ENCODE measurements around the gene PHLDA3.

The PHLDA3 gene

DNA sequence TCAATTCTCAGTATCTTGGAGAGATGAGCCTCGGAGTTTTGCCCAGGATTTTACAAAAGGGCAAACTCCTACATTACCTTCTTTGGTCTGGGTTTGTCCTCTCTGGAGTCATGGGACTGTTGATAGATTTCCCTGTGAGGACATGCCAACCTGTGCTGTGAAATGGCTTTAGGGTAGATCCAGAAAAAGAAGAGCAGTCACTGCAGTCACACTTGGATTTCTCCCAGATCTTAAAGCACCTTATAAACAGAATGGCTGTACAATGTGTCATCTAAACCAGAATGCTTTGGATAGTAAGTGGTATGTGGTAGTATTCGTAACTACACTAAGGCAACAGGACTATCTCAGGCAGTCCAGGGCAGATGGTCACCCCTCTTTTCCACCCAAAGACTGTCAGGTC is 39.8 kb upstream of the PHLDA3 start:
- no peak for DNase-seq (ENCODE audit: extremely low spot score)
- ChIA-PET CTCF (interaction anchor here (5.0 to 29.4 kb wide), 5 partner anchors 13 to 74 kb away, joined by 46 to 685 read pairs (median 174); no protein-coding TSS in a partner anchor), POLR2A (no interaction called here)
- TF ChIP-seq, protein P1, sequence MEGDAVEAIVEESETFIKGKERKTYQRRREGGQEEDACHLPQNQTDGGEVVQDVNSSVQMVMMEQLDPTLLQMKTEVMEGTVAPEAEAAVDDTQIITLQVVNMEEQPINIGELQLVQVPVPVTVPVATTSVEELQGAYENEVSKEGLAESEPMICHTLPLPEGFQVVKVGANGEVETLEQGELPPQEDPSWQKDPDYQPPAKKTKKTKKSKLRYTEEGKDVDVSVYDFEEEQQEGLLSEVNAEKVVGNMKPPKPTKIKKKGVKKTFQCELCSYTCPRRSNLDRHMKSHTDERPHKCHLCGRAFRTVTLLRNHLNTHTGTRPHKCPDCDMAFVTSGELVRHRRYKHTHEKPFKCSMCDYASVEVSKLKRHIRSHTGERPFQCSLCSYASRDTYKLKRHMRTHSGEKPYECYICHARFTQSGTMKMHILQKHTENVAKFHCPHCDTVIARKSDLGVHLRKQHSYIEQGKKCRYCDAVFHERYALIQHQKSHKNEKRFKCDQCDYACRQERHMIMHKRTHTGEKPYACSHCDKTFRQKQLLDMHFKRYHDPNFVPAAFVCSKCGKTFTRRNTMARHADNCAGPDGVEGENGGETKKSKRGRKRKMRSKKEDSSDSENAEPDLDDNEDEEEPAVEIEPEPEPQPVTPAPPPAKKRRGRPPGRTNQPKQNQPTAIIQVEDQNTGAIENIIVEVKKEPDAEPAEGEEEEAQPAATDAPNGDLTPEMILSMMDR (IDR thresholded peaks at IDR 0.05; ENCODE audit: control extremely low read depth, extremely low read depth, low read depth, missing control alignments), result no peak

DNA sequence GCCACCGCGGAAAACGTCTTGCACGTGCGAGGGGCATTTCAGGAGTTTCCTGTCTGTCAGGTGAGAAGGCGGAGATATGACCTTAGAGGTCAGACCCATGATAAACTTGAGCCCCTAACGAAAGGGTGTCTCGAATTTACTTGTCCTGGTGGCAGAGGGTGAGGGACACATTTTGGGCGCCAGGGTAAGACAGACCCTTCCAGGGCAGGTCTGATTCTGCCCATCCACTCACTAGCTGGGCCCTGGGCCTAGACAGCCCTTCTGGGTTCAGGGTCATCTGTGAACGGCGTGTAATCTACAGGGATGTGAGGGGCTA is 38.3 kb upstream of the PHLDA3 start:
- DNase-seq (ENCODE audit: extremely low spot score), result no peak
- ChIA-PET CTCF (interaction anchor here (0.9 to 29.4 kb wide), 7 partner anchors 12 to 71 kb away, joined by 3 to 685 read pairs (median 12); no protein-coding TSS in a partner anchor), POLR2A (interaction anchor here (0.6 kb wide), 1 partner anchor 567 kb away, joined by 6 read pairs; no protein-coding TSS in a partner anchor)
- TF ChIP-seq, protein P1 (IDR thresholded peaks at IDR 0.05; ENCODE audit: control extremely low read depth, extremely low read depth, low read depth, missing control alignments), result no peak

DNA sequence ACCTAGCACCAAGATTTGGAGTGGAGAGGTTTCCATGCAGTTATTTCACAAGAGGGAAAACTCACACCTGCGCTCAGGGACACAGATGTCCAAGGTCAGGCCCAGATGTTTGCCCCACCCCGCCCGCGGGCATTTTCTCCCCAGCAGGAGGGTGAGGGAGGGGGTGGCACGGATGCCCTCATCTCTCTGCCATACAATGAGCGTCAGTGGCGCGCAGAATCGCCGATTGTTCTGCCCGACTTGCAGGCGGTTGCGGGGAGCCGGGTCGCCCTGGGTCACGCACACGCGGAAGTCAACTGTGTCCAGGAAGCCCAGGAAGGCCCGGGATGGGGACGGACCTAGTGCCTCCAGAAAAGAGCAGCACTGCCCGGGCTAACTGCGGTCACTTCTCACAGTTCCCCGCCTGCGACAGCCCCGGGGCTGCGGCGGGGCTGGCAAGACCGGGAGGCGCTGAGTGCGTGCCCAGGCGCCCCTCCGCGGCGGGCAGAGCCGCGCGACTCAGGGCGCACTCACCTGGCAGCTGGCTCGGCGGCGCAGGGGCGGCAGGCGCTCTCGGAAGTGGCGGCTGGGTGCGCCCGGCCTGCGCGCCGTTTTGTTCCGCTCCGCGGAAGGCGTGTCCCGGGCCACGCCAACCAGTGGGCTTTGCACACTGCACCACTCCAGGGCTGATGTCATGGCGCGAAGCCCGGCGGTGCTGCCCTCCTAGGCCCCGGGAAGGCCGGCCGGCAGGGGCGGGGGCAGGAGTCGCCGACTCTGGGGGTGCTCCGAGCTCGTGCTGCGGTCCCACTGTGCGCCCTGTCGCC is 37.8 kb upstream of the PHLDA3 start, which contains the start of gene CSRP1:
CSRP1 (minus strand) TSS at position 567 of the 803 bp plus-strand sequence. CDS start 10,820 bp downstream, outside the sequence.
- ChIA-PET POLR2A (interaction anchor here (0.6 kb wide), 1 partner anchor 568 kb away, joined by 6 read pairs; no protein-coding TSS in a partner anchor), CTCF (interaction anchor here (0.9 to 29.4 kb wide), 6 partner anchors 11 to 71 kb away, joined by 3 to 685 read pairs (median 84); no protein-coding TSS in a partner anchor)
- TF ChIP-seq, protein P1 (IDR thresholded peaks at IDR 0.05; ENCODE audit: control extremely low read depth, extremely low read depth, low read depth, missing control alignments), result no peak
- peak; percentile 95 for DNase-seq (ENCODE audit: extremely low spot score)

DNA sequence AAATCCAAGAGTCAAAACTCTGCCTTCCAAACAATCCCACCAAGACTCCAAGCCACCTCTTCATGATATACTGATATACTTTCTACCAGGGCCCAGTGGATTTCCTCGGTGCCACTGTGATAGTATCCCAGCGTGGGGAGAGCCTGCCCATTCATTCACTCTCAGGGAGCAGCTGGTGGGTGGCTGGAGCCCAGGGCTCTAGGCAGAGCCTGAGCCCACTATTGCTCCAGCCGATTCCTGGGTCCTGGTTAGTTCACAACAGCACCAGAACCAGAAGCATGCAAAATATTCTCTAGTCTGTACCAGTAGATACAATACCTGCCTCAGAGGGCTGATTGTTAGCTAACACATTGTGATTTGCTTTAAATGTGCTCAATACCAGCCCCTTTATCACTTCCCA is 37.1 kb upstream of the PHLDA3 start:
- DNase-seq (ENCODE audit: extremely low spot score), result no peak
- TF ChIP-seq, protein P1 (IDR thresholded peaks at IDR 0.05; ENCODE audit: control extremely low read depth, extremely low read depth, low read depth, missing control alignments), result no peak
- ChIA-PET CTCF (interaction anchor here (2.4 to 29.4 kb wide), 5 partner anchors 1 to 70 kb away, joined by 9 to 685 read pairs (median 504); partner anchors contain the start of gene CSRP1), POLR2A (no interaction called here)

DNA sequence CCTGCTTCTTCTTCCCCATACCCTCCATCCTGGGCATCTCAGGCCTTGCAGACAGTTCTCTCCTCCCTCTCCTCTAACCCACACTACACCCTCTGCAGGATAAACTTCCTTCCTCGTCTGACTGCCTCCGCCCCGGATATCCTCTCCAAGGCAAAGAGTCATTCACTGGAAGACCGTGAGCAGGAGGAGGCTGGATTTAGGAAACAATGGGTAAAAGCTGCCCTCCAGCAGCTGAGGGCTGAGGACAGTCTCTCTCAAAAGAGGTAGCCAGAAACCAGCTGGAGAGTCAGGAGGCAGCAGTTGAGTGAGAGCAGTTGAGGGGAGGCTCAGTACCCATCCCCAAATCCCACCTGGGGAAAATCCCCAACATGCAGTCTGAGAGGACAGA is 36.5 kb upstream of the PHLDA3 start:
- no peak for DNase-seq (ENCODE audit: extremely low spot score)
- ChIA-PET CTCF (interaction anchor here (2.4 to 29.4 kb wide), 4 partner anchors 2 to 69 kb away, joined by 9 to 685 read pairs (median 504); partner anchors contain the start of gene CSRP1), POLR2A (no interaction called here)
- TF ChIP-seq, protein P1 (IDR thresholded peaks at IDR 0.05; ENCODE audit: control extremely low read depth, extremely low read depth, low read depth, missing control alignments), result no peak

DNA sequence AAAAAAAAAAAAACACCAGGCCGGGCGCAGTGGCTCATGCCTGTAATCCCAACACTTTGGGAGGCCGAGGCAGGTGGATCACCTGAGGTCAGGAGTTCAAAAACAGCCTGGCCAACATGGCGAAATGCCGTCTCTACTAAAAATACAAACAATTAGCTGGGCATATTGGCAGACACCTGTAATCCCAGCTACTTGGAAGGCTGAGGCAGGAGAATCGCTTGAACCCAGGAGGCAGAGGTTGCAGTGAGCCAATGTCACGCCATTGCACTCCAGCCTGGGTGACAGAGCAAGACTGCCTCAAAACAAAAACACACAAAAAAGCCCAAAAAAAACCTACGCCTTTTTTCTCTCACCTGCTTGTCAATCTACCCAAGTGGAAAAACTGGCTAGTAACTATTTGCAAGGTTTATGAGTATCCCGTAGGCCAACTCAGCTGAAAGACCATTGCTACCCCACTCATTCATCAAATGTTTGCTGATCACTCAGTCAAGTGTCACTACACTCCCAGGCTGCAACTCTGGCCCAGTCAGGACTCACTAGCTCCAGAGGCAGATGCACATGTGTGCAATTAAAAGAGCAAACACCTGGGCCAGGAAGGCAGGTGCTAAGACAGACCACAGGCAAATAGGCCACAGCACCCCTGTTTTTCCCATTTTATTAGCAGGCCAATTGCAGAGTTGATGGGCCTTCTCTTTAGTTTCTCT is 36.0 kb upstream of the PHLDA3 start:
- no peak for DNase-seq (ENCODE audit: extremely low spot score)
- POLR2A ChIA-PET, result interaction anchor here (0.7 kb wide), 1 partner anchor 119 kb away, joined by 4 read pairs; no protein-coding TSS in a partner anchor
- CTCF ChIA-PET, result interaction anchor here (2.0 to 29.4 kb wide), 4 partner anchors 2 to 57 kb away, joined by 6 to 685 read pairs (median 504); partner anchors contain the start of gene CSRP1
- TF ChIP-seq, protein P1 (IDR thresholded peaks at IDR 0.05; ENCODE audit: control extremely low read depth, extremely low read depth, low read depth, missing control alignments), result no peak
